ENCODE data around the gene GMIP.

The GMIP gene

GRCh38 chr19:19662871-19663255 lies 19.4 kb upstream of the GMIP start:
- DNase-seq (ENCODE audit: low read depth) = no peak
- H3K4me3 ChIP-seq (ENCODE audit: low read depth, low read length) = peak overlapping the region; percentile 97
- no peak for TF ChIP-seq CTCF (conservative IDR thresholded peaks at IDR 0.05; ENCODE audit: low read depth, low read length)

GRCh38 chr19:19662344-19662743 lies 18.9 kb upstream of the GMIP start:
- no peak for DNase-seq (ENCODE audit: low read depth)
- TF ChIP-seq CTCF (conservative IDR thresholded peaks at IDR 0.05; ENCODE audit: low read depth, low read length) = no peak

GRCh38 chr19:19661675-19662251 lies 18.3 kb upstream of the GMIP start:
- no peak for TF ChIP-seq CTCF (conservative IDR thresholded peaks at IDR 0.05; ENCODE audit: low read depth, low read length)
- peak overlapping the region; percentile 97 for H3K4me3 ChIP-seq (ENCODE audit: low read depth, low read length)
- DNase-seq (ENCODE audit: low read depth) = no peak

More at GRCh38 chr19:19662344-19662743, 18.9 kb upstream of the GMIP start:
- H3K4me3 ChIP-seq (ENCODE audit: low read depth, low read length) = peak overlapping the region; percentile 97

GRCh38 chr19:19661141-19661674 lies 17.8 kb upstream of the GMIP start:
- no peak for TF ChIP-seq CTCF (conservative IDR thresholded peaks at IDR 0.05; ENCODE audit: low read depth, low read length)
- no peak for DNase-seq (ENCODE audit: low read depth)
- no peak overlapping the region for H3K4me3 ChIP-seq (ENCODE audit: low read depth, low read length)

- no peak for DNase-seq (ENCODE audit: low read depth)
Measured at GRCh38 chr19:19659646-19660245, 16.3 kb upstream of the GMIP start.

GRCh38 chr19:19657397-19657783 lies 13.9 kb upstream of the GMIP start:
- no peak for TF ChIP-seq CTCF (conservative IDR thresholded peaks at IDR 0.05; ENCODE audit: low read depth, low read length)
- no peak for DNase-seq (ENCODE audit: low read depth)
- H3K4me3 ChIP-seq (ENCODE audit: low read depth, low read length) = no peak overlapping the region

More at GRCh38 chr19:19659646-19660245, 16.3 kb upstream of the GMIP start:
- no peak overlapping the region for H3K4me3 ChIP-seq (ENCODE audit: low read depth, low read length)
- TF ChIP-seq CTCF (conservative IDR thresholded peaks at IDR 0.05; ENCODE audit: low read depth, low read length) = no peak
